Subcutaneous abdominal adipose tissue (tissue), 5 donors: ENCODE measurements around the gene RAX2.
A peak's percentile ranks its signal among the peaks of the same experiment; 100 is the strongest.
"Not testable (repeated sequence)": the region's sequence is repeated elsewhere in the genome, so short reads cannot be mapped to it uniquely, and the experiment has no call there.

Experiments
- H3K27ac ChIP-seq: one replicate; pipeline ENCODE4 v1.7.0; 2013; ENCODE audit warnings: low read depth, mild to moderate bottlenecking, inconsistent platforms, low read length, moderate library complexity
- H3K27me3 ChIP-seq, 5 donors: one replicate each; pipeline ENCODE4 v1.7.0; 2013; ENCODE audit warnings: low read length in 5 of 5, inconsistent platforms in 1 of 5; ENCODE audit not compliant: control insufficient read depth in 5 of 5, insufficient read depth in 4 of 5
- H3K36me3 ChIP-seq, 5 donors: one replicate each; pipeline ENCODE4 v1.7.0; 2013; ENCODE audit warnings: low read length in 5 of 5; ENCODE audit not compliant: control insufficient read depth in 5 of 5, insufficient read depth in 5 of 5
- H3K4me1 ChIP-seq, 5 donors: one replicate each; pipeline ENCODE4 v1.7.0; 2013; ENCODE audit warnings: low read length in 5 of 5, mild to moderate bottlenecking in 3 of 5, moderate library complexity in 1 of 5; ENCODE audit not compliant: control insufficient read depth in 5 of 5, insufficient read depth in 5 of 5
- H3K4me3 ChIP-seq, 5 donors: one replicate each; pipeline ENCODE4 v1.7.0; 2013; ENCODE audit warnings: low read length in 5 of 5, low read depth in 1 of 5
- H3K9ac ChIP-seq, 5 donors: one replicate each; pipeline ENCODE4 v1.7.0; 2013; ENCODE audit warnings: low read length in 5 of 5, mild to moderate bottlenecking in 4 of 5, moderate library complexity in 3 of 5
- H3K9me3 ChIP-seq, 5 donors: one replicate each; pipeline ENCODE4 v1.7.0; 2013; ENCODE audit warnings: low read length in 5 of 5; ENCODE audit not compliant: control insufficient read depth in 5 of 5
- donor health status: healthy.
- donor health status: healthy.
- donor health status: healthy.
- donor health status: healthy.
- donor health status: healthy.

Gene RAX2

GRCh38 chr19:3762501-3763459 lies 9.2 kb downstream of the RAX2 start, which contains the start of gene MRPL54:
MRPL54 (plus strand) TSS chr19:3762682; CDS start chr19:3762701, 19 bp downstream.
- Histone ChIP-seq H3K9me3 (no peaks in the 10 kb centered on the region), H3K9ac (peak within 1 kb of the TSS; percentile 90 to 99 (median 98)), H3K4me1 (peaks cover 0 to 40% (median 30%) of the 10 kb centered on the region in 5 donors), H3K27ac (peak within 1 kb of the TSS; percentile 98), H3K36me3 (peaks cover 0 to 33% (median 28%) of the 10 kb centered on the region in 5 donors), H3K27me3 (no peaks in the 10 kb centered on the region), H3K4me3 (peak within 1 kb of the TSS; percentile 77 to 96 (median 93))

- Histone ChIP-seq H3K27ac (peak overlapping the region; percentile 98), H3K27me3 (no peaks in the 10 kb centered on the region), H3K4me1 (peaks cover 0 to 40% (median 30%) of the 10 kb centered on the region in 5 donors), H3K36me3 (peaks cover 0 to 32% (median 24%) of the 10 kb centered on the region in 5 donors), H3K9me3 (no peaks in the 10 kb centered on the region), H3K9ac (peak overlapping the region in 3 of 5 donors; percentile 93 to 98 (median 94)), H3K4me3 (peak overlapping the region in 2 of 5 donors; percentile 93 to 96)
Observed at GRCh38 chr19:3762130-3762473, 9.9 kb downstream of the RAX2 start.

- Histone ChIP-seq H3K9ac (peak within 1 kb of the TSS; percentile 90 to 99 (median 98)), H3K4me3 (peak within 1 kb of the TSS; percentile 83 to 96 (median 96)), H3K27me3 (no peaks in the 10 kb centered on the region), H3K36me3 (peaks cover 0 to 31% (median 18%) of the 10 kb centered on the region in 5 donors), H3K9me3 (no peaks in the 10 kb centered on the region), H3K4me1 (peaks cover 0 to 37% (median 30%) of the 10 kb centered on the region in 5 donors), H3K27ac (peak within 1 kb of the TSS; percentile 98)
Observed at GRCh38 chr19:3761382-3762129, 10.5 kb downstream of the RAX2 start, which contains the start of gene APBA3. APBA3 (minus strand) TSS chr19:3761692; CDS start chr19:3760264, 1,428 bp downstream.

GRCh38 chr19:3760871-3761361 lies 11.1 kb downstream of the RAX2 start:
- peak overlapping the region; percentile 78 to 96 (median 93) for H3K4me3 ChIP-seq
- H3K27ac ChIP-seq = peak overlapping the region; percentile 98
- H3K9ac ChIP-seq = peak overlapping the region; percentile 87 to 99 (median 98)
- peaks cover 0 to 34% (median 30%) of the 10 kb centered on the region in 5 donors for H3K4me1 ChIP-seq
- no peaks in the 10 kb centered on the region for H3K9me3 ChIP-seq
- H3K27me3 ChIP-seq = no peaks in the 10 kb centered on the region
- peaks cover 0 to 27% (median 15%) of the 10 kb centered on the region in 5 donors for H3K36me3 ChIP-seq

- Histone ChIP-seq H3K4me1 (peaks cover 0 to 34% (median 30%) of the 10 kb centered on the region in 5 donors), H3K9ac (peak overlapping the region in 2 of 5 donors; percentile 38 to 56), H3K9me3 (no peaks in the 10 kb centered on the region), H3K27ac (no peak overlapping the region), H3K36me3 (peaks cover 0 to 19% (median 10%) of the 10 kb centered on the region in 5 donors), H3K27me3 (no peaks in the 10 kb centered on the region), H3K4me3 (no peak overlapping the region)
Observed at GRCh38 chr19:3759482-3760254, 12.4 kb downstream of the RAX2 start.

GRCh38 chr19:3758297-3758696 lies 13.7 kb downstream of the RAX2 start:
- H3K27me3 ChIP-seq, H3K9ac ChIP-seq, H3K27ac ChIP-seq, H3K4me3 ChIP-seq, H3K9me3 ChIP-seq: not testable (repeated sequence)
- H3K4me1 ChIP-seq = peaks cover 0 to 33% (median 28%) of the 10 kb centered on the region in 5 donors
- peaks cover 0 to 31% (median 15%) of the 10 kb centered on the region in 5 donors for H3K36me3 ChIP-seq

GRCh38 chr19:3757705-3758104 lies 14.3 kb downstream of the RAX2 start:
- not testable (repeated sequence) for H3K9ac ChIP-seq, H3K9me3 ChIP-seq, H3K27ac ChIP-seq, H3K27me3 ChIP-seq, H3K4me3 ChIP-seq
- Histone ChIP-seq H3K4me1 (peaks cover 0 to 28% (median 25%) of the 10 kb centered on the region in 5 donors), H3K36me3 (peaks cover 0 to 37% (median 19%) of the 10 kb centered on the region in 5 donors)

- no peaks in the 10 kb centered on the region for H3K9me3 ChIP-seq
- no peaks in the 10 kb centered on the region for H3K27me3 ChIP-seq
- peaks cover 0 to 60% (median 46%) of the 10 kb centered on the region in 5 donors for H3K36me3 ChIP-seq
- no peaks in the 10 kb centered on the region for H3K4me1 ChIP-seq
- H3K27ac ChIP-seq = no peak overlapping the region
- no peak overlapping the region for H3K4me3 ChIP-seq
- no peak overlapping the region for H3K9ac ChIP-seq
Observed at GRCh38 chr19:3753631-3754410, 18.2 kb downstream of the RAX2 start.
